HG02678 (cell line): ENCODE measurements around the gene TMCC1.
A peak's percentile ranks its signal among the peaks of the same experiment; 100 is the strongest.

ENCODE experiments used
- ATAC-seq: cut with Tn5 transposase; IDR thresholded peaks from one replicate; pipeline ENCODE4 v1.9.1; 2021; ENCODE audit warnings: mild to moderate bottlenecking, moderate library complexity; ENCODE audit not compliant: unreplicated experiment

The TMCC1 gene

DNA sequence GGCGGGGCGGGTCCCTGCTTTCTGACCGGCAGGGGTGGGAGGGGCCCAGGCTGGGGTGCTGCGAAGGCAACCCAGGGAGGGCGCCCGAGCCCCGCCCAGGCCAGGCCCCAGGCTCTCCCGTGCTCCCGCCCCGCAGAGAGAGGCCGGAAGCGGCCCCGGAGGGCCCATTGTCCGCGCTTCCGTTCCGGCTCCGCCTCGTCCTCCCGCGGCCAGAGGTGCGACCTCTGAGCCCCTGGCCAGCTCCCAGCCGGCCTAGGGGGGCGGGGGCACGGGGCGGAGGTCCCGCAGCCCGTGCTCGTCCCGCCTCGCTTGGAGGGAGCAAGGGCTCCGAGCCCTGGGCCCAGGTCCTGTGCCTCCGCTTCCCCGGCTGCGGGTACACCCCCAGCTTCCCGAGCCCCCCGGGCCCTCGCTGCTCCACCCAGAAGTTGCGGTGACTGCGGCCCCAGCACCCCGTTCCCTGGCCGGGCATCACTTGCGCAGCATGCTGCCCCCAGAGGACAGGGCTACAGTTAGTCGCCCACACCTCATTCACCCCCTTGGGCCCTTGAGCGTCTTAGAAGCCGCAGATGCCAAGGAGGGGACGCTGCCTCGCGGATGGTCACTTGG, 266.7 kb downstream of the TMCC1 start:
- ATAC-seq: peak; percentile 94

GRCh38 chr3:129625072-129625874, 268.2 kb downstream of the TMCC1 start:
- ATAC-seq: no peak

DNA sequence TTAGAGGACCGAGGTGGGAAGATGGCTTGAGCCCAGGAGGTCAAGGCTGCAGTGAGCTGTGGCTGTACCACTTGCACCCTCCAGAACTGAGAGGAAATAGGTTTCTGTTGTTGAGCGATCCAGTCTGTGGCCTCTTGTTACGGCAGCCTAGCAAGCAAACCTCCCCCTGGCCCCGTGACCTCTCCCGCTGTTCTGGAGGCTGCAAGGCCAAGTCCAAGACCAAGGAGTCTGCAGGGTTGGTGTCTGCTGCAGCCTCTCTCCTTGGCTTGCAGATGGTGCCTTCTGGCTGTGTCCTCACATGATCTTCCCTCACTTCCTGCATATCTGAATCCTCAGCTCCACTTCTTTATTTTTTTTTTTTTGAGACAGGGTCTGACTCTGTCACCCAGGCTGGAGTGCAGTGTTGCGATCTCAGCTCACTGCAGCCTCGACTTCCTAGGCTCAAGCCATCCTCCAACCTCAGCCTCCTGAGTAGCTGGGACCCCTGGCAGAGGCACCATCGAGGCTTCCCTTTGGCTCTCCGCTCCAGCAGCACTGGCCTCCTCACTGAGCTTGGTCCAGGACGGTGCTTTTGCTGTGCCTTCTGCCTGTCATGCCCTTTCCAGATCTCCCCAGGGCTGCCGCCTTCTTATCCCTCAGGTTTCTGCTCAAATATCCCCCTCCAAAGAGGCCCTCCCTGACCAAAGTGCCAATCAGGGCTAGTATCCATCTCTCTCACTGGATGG, 269.0 kb downstream of the TMCC1 start:
- no peak for ATAC-seq

DNA sequence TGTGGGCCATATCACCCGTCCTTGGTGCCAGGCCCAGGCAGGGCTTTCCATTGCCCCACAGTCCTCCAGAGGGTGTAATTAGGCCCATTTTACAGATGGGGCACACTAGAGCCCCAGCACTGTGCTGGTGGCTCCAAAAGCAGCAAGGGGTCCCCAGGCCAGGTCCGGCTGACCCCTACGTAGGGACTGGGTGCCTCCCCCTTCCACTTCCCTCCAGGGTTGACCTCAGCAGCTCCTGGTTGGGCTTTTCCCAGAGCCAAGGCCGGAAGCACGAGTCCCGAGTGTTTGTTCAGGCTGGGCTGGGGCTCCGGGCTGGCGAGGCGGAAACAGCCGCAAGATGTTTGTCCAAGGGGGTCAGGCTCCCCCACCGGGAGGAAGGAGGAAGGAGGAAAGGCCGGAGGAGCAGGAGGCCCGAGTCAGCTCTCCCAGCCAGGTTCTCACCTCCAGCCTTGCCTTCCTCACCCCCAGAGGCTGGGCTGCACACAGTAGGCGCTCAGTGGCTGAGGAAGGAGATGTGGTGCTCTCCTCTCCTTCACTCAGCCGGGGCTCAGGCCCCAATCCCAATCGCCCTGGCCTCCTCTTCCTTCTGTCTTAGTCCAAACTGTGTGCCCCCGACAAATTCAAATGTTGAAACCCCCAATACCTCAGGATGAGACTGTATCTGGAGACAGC, 269.9 kb downstream of the TMCC1 start:
- ATAC-seq: no peak

DNA sequence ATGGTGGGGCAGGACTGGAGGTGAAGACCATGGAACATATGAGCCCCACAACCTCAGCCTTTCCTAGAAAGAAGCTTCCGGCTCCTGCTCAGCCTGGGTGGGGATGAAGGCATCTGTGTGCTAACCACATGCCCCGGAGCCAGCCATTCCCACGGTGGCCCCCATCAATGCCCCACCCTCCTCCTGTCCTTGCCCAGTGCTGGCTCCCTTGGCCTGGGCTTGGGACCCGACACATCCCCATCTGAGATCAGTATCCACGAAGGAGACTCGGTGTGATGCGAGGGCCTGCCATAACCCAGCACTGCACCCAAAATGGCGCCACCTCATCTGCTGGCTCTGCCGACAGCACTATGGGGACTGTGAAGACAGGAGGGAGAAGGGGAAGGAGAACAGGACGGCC, 270.6 kb downstream of the TMCC1 start:
- ATAC-seq: no peak

GRCh38 chr3:129622226-129622874, 271.2 kb downstream of the TMCC1 start:
- ATAC-seq: no peak

- no peak for ATAC-seq
These were observed 271.8 kb downstream of the TMCC1 start for GRCh38 chr3:129621626-129622225.

GRCh38 chr3:129620828-129621559, 272.5 kb downstream of the TMCC1 start:
- ATAC-seq: no peak

DNA sequence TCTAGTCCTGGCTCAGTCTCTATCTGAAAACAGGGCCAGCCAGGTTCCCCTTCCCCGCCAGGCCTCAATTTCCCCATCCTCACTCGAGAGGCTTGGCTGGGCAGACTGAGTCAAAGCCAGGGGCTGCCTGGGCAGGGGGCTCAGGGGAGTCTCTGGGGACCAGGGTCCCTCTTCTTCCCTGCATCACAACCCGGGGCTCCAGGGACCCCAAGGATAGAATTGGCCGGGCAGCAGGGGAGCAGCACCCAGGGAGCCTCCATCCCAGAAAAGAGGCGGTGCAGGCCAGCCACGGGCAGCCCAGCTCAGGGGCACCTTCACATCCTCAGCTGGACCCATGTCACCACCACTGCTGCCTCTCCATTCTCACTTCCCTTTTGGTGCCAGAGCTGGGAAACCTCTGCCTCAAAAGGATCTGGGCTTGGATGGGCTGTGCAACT, 273.8 kb downstream of the TMCC1 start:
- no peak for ATAC-seq

DNA sequence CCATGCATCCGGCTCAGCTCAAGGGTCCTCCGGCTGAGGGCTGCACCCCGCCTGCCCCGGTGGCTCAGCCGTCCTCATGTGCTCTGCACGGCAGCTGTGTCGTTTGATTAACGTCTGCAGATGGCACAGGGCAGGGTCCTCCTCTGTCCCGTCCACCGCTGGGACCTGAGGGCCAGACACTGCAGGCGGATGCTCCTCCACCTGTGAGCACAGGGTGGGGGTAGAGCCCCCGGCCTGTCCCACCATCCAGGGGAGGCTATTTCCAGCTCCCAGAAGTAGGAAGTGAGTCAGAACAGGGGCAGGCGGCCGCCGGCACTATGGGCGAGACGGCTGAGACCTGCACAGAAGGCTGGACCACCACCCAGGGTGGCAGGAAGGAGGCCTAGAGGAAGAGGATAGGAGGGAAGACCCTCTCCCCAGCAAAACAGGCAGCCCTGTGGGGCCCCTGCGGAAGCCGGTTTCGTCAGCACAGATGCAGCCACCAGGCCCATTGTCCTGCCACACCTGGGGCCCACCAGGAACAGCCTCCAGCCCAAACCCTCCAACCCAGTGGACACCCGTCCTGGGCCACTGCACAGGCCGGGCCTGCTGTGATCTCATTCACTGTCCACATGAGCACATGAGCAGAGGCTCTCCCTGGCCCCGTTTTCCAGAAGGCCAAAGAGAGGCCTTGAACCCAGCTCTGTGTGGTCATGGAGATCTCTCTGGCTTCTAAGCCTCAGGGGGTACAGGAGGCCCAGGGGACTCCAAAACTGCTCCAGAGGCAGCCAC, 274.4 kb downstream of the TMCC1 start:
- no peak for ATAC-seq

- ATAC-seq: no peak
These were observed 275.2 kb downstream of the TMCC1 start for GRCh38 chr3:129618186-129618820.

DNA sequence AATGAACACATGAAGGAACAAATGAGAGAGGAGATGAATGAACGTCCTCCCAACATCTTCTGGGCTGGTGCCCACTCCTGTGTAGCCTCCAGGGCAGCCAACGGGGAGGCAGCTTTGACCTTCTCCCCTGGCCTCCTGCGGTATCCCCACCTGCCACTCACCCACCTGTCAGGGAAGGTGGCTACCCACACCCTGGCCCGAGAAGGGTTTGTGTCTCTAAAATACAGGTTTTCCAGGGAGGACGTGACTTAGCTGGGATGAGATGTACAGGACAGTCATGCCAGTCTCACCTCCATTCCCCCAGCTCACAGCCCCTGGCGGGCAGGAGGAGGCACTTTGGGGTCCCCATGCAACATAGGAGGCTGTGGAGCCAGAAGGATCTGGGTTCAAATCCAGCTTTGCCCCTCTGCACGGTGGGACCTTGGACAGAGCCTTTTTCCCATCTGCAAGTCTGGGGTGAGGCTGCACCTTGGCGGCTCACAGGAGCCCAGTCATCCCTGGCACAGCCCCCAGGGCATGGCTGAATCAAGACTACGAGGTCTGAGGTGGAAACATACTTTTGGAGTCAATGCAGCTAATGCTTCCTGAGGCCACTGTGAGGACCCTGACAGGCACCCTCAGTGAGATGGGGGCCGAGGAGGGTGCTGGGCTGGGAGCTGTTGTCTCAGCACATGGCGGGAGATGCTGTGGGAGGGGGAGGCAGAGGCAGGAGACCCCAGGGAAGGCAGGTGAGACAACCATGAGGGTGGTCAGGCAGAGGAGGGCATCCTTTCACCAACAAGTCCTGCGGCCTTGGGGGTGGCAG, 275.9 kb downstream of the TMCC1 start:
- ATAC-seq: no peak

- peak; percentile 38 for ATAC-seq
These were observed 276.8 kb downstream of the TMCC1 start for GRCh38 chr3:129616713-129617112.

- ATAC-seq: no peak
These were observed 277.2 kb downstream of the TMCC1 start for GRCh38 chr3:129616291-129616690.

DNA sequence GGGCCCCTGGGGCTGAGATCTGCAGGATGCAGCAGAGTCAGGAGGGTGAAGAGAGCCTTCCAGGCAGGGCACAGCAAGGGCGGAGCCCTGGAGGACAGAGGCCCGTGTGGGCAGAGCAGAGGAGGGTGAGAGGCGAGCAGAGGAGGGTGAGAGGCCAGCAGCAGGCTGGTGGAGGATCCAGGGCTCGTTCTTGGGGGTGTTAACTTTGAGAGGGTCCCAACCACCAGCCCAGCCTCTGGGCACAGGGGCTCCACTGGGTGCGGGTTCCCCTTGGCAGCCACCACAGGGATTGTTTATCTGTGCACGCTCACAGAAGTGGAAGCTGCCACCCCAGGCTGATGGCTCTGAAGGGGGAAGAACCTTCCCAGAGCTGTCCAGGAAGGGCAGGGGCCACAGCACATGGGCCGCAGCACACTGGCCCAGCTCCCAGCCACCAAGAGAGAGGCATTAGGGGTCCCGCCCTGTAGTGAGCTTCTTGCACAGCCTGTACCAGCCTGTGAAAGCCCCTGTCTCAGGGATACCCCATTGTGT, 277.7 kb downstream of the TMCC1 start:
- ATAC-seq: no peak

GRCh38 chr3:129614927-129615363, 278.6 kb downstream of the TMCC1 start:
- ATAC-seq: no peak

GRCh38 chr3:129614435-129614834, 279.1 kb downstream of the TMCC1 start:
- no peak for ATAC-seq
